Endothelial cell of umbilical vein (primary cell): Measurements from ENCODE around the gene RELL1. TPM values are rescaled to one million over a fixed set of nuclear protein-coding genes. Genes with fewer than 3 reads are reported as not detected.

Source experiments
- BruUV-seq: library from RNA; stranded (reverse); fragments of 400-500 nt; replicated peaks from 2 replicates; lab custom pipeline; 2021; lab: Mats Ljungman, UMichigan
- CTCF ChIA-PET: fragments of 300-600, 350-600 bp; sonication (Branson Sonifier 250); formaldehyde crosslinking; loops from one replicate; lab custom pipeline; 2021; ENCODE audit warnings: antibody characterized with exemption, inconsistent platforms; lab: Charles Lee
- POLR2A ChIA-PET: fragments of 300-600, 350-600 bp; sonication (Branson Sonifier 250); formaldehyde crosslinking; loops from one replicate; lab custom pipeline; 2021; ENCODE audit warnings: antibody characterized with exemption, inconsistent platforms; lab: Charles Lee
- DNase-seq: peaks from one replicate; pipeline ENCODE4 v3.0.0-alpha.2; 2011; ENCODE audit warnings: low read depth, low spot score
- FAIRE-seq: peaks from 2 replicates; lab custom pipeline; 2011; peaks lifted over from hg19 to GRCh38; lab: Jason Lieb, UNC
- H2AFZ ChIP-seq: 2 replicates; pipeline ENCODE4 v1.6.0; 2012; ENCODE audit warnings: low read depth, low read length, control low read depth, inconsistent platforms
- H3K27ac ChIP-seq: 2 replicates; pipeline ENCODE4 v1.5.1; 2011; ENCODE audit warnings: low read depth, mild to moderate bottlenecking, control low read depth, low read length, moderate library complexity; ENCODE audit not compliant: insufficient read depth
- H3K27me3 ChIP-seq, 2 experiments: 2 replicates each; pipeline versions ENCODE4 v1.6.0 to v1.6.1; 2011; ENCODE audit warnings: low read length in 2 of 2, mixed read lengths in 1 of 2; ENCODE audit not compliant: control insufficient read depth in 2 of 2, insufficient read depth in 2 of 2
- H3K36me3 ChIP-seq, 2 experiments: 2 replicates in 1 of 2; 3 replicates in 1 of 2; pipeline ENCODE4 v1.5.1; 2011; ENCODE audit warnings: low read length in 2 of 2, mild to moderate bottlenecking in 1 of 2, moderate library complexity in 1 of 2; ENCODE audit not compliant: control insufficient read depth in 2 of 2, insufficient read depth in 2 of 2; ENCODE audit errors: extremely low read depth in 1 of 2
- H3K4me1 ChIP-seq: 3 replicates; pipeline ENCODE4 v1.5.1; 2011; ENCODE audit warnings: mild to moderate bottlenecking, low read length; ENCODE audit not compliant: control insufficient read depth, insufficient read depth; ENCODE audit errors: extremely low read depth
- H3K4me2 ChIP-seq: 2 replicates; pipeline ENCODE4 v1.6.1; 2011; ENCODE audit warnings: low read length, control low read depth, mixed read lengths; ENCODE audit not compliant: insufficient read depth
- H3K4me3 ChIP-seq, 3 experiments: fragments of 200-600 bp in 1 of 3; sonication (generic), shearing (Covaris generic) in 1 of 3; replicated peaks in 1 of 3; 2 replicates each; pipeline ENCODE4 v1.5.1; 2011 to 2016; ENCODE audit warnings: control low read depth in 3 of 3, low read length in 3 of 3, mild to moderate bottlenecking in 2 of 3, inconsistent platforms in 1 of 3, low read depth in 1 of 3, moderate library complexity in 1 of 3; ENCODE audit not compliant: insufficient read depth in 1 of 3
- H3K79me2 ChIP-seq: 2 replicates; pipeline ENCODE4 v1.6.0; 2012; ENCODE audit warnings: low read length, inconsistent platforms; ENCODE audit not compliant: control insufficient read depth, insufficient read depth
- H3K9ac ChIP-seq: replicated peaks from 2 replicates; pipeline ENCODE3; 2011; ENCODE audit warnings: low read length, control low read depth; ENCODE audit not compliant: insufficient read depth; ENCODE audit errors: extremely low read depth
- H3K9me1 ChIP-seq: replicated peaks from 3 replicates; pipeline ENCODE4 v1.6.0; 2011; ENCODE audit warnings: mild to moderate bottlenecking, low read length; ENCODE audit not compliant: control insufficient read depth, insufficient read depth; ENCODE audit errors: extremely low read depth
- H3K9me3 ChIP-seq: replicated peaks from 2 replicates; pipeline ENCODE4 v1.5.1; 2012; ENCODE audit warnings: low read length, inconsistent platforms; ENCODE audit not compliant: control insufficient read depth, insufficient read depth
- H4K20me1 ChIP-seq: replicated peaks from 2 replicates; pipeline ENCODE3; 2011; ENCODE audit warnings: mild to moderate bottlenecking, low read length; ENCODE audit not compliant: control insufficient read depth, insufficient read depth; ENCODE audit errors: extremely low read depth
- EZH2 ChIP-seq: IDR thresholded peaks from 2 replicates; pipeline ENCODE4 v1.6.1; 2012; ENCODE audit warnings: borderline replicate concordance, low read depth, mild to moderate bottlenecking, moderate library complexity, low read length, inconsistent platforms; ENCODE audit not compliant: severe bottlenecking
- FOS ChIP-seq: IDR thresholded peaks from 2 replicates; pipeline ENCODE4 v1.6.1; 2011; ENCODE audit warnings: mild to moderate bottlenecking, low read length, moderate library complexity, borderline replicate concordance; ENCODE audit not compliant: insufficient read depth
- GATA2 ChIP-seq: IDR thresholded peaks from 2 replicates; pipeline ENCODE4 v1.7.0; 2011; ENCODE audit warnings: low read depth, mild to moderate bottlenecking, moderate library complexity, mixed read lengths, low read length; ENCODE audit not compliant: insufficient read length, insufficient read depth
- JUN ChIP-seq: IDR thresholded peaks from 2 replicates; pipeline ENCODE4 v1.6.1; 2011; ENCODE audit warnings: borderline replicate concordance, low read depth; ENCODE audit not compliant: insufficient read length, insufficient read depth
- MYC ChIP-seq: IDR thresholded peaks from one replicate; pipeline ENCODE4 v1.6.1; 2011; ENCODE audit warnings: mild to moderate bottlenecking, low read depth, low read length
- POLR2A ChIP-seq: IDR thresholded peaks from 2 replicates; pipeline ENCODE4 v1.6.1; 2012; ENCODE audit warnings: low read depth, mild to moderate bottlenecking, control low read depth, low read length
- POLR2AphosphoS5 ChIP-seq: IDR thresholded peaks from 2 replicates; pipeline ENCODE4 v1.6.1; 2012; ENCODE audit warnings: low read depth, mild to moderate bottlenecking, control low read depth, low read length, moderate library complexity; ENCODE audit not compliant: insufficient read depth
- dilution Hi-C: fragments of 300-500 bp; cut with MboI; formaldehyde crosslinking; loops from one replicate; pipeline ENCODE4 v1.15.0; 2019; ENCODE audit warnings: low sequenced_read_pairs; ENCODE audit not compliant: extremely low pct_ligation_motif_present
- intact Hi-C: fragments of 100-400 bp; cut with micrococcal nuclease; formaldehyde crosslinking; loops from one replicate; pipeline ENCODE4 v1.10.0; 2022
- polyA plus RNA-seq, 4 experiments: library from polyadenylated mRNA; depleted of rRNA in 3 of 4; stranded (reverse) in 3 of 4; unstranded in 1 of 4; fragments of >200 nt; gene quantifications; 2 replicates each; pipeline versions ENCODE4 v1.2.1 to v1.2.3, GENCODE V29; 2011 to 2012; ENCODE audit warnings: missing spikeins in 1 of 4
- total RNA-seq: library from RNA; stranded (reverse); gene quantifications from 2 replicates; pipeline ENCODE4 v1.2.3, GENCODE V29; 2021
- TF ChIP-seq, protein P1 (sequence below), 2 donors: IDR thresholded peaks; 1 replicate in 1 of 2; 2 replicates in 1 of 2; pipeline ENCODE4 v1.5.1; 2011; ENCODE audit warnings: low read length in 2 of 2, mild to moderate bottlenecking in 2 of 2, moderate library complexity in 2 of 2, control low read depth in 1 of 2, inconsistent platforms in 1 of 2, low read depth in 1 of 2; ENCODE audit not compliant: insufficient read depth in 1 of 2; ENCODE audit errors: extremely low read depth in 1 of 2
- TF ChIP-seq, protein P2 (sequence below): IDR thresholded peaks from 2 replicates; pipeline ENCODE4 v1.6.1; 2011; ENCODE audit not compliant: insufficient read depth, insufficient read length

Gene RELL1
- total and polyA plus RNA-seq, 2 donors (not counting 3 experiments of a cell fraction or from before 2014, with no cell fraction given) = 20.8 to 91.7 TPM

- no peak for FAIRE-seq
- Histone ChIP-seq H3K36me3 (no peaks in the 10 kb centered on the region), H3K79me2 (no peaks in the 10 kb centered on the region), H3K27me3 (peaks cover 10 to 11% of the 10 kb centered on the region in 2 experiments), H3K9ac (no peak overlapping the region), H3K9me1 (no peaks in the 10 kb centered on the region), H3K4me2 (no peak overlapping the region), H3K27ac (no peak overlapping the region), H3K4me3 (no peak overlapping the region), H4K20me1 (no peaks in the 10 kb centered on the region), H2AFZ (no peak overlapping the region), H3K9me3 (no peaks in the 10 kb centered on the region), H3K4me1 (no peaks in the 10 kb centered on the region)
- BruUV-seq = no TSS peak
- intact Hi-C loops (no loop called here), dilution Hi-C loops (no loop called here)
- no peak for DNase-seq
- POLR2A ChIA-PET = no interaction called here
- CTCF ChIA-PET = no interaction called here
- TF ChIP-seq EZH2 (no peak), FOS (no peak)
Observed at GRCh38 chr4:37697566-37697965, 11.4 kb upstream of the RELL1 start.

GRCh38 chr4:37693450-37694190 lies 7.4 kb upstream of the RELL1 start:
- Histone ChIP-seq H2AFZ (no peak overlapping the region), H3K9ac (no peak overlapping the region), H3K36me3 (no peaks in the 10 kb centered on the region), H3K79me2 (no peaks in the 10 kb centered on the region), H3K4me2 (no peak overlapping the region), H3K27me3 (no peaks in the 10 kb centered on the region), H3K9me3 (no peaks in the 10 kb centered on the region), H3K4me1 (no peaks in the 10 kb centered on the region), H3K27ac (no peak overlapping the region), H3K9me1 (no peaks in the 10 kb centered on the region), H4K20me1 (no peaks in the 10 kb centered on the region), H3K4me3 (no peak overlapping the region)
- no TSS peak for BruUV-seq
- DNase-seq = no peak
- no peak for FAIRE-seq
- POLR2A ChIA-PET = no interaction called here
- CTCF ChIA-PET = interaction anchor here (0.8 to 1.0 kb wide), 2 partner anchors 9 to 92 kb away, joined by 3 to 5 read pairs; no protein-coding TSS in a partner anchor
- intact Hi-C loops = no loop called here
- no peak for TF ChIP-seq JUN
- no peak for TF ChIP-seq EZH2
- TF ChIP-seq GATA2 = no peak
- no peak for TF ChIP-seq POLR2AphosphoS5
- TF ChIP-seq, protein P1, sequence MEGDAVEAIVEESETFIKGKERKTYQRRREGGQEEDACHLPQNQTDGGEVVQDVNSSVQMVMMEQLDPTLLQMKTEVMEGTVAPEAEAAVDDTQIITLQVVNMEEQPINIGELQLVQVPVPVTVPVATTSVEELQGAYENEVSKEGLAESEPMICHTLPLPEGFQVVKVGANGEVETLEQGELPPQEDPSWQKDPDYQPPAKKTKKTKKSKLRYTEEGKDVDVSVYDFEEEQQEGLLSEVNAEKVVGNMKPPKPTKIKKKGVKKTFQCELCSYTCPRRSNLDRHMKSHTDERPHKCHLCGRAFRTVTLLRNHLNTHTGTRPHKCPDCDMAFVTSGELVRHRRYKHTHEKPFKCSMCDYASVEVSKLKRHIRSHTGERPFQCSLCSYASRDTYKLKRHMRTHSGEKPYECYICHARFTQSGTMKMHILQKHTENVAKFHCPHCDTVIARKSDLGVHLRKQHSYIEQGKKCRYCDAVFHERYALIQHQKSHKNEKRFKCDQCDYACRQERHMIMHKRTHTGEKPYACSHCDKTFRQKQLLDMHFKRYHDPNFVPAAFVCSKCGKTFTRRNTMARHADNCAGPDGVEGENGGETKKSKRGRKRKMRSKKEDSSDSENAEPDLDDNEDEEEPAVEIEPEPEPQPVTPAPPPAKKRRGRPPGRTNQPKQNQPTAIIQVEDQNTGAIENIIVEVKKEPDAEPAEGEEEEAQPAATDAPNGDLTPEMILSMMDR (IDR thresholded peaks at IDR 0.05; ENCODE audit: extremely low read depth in 1 of 2, insufficient read depth in 1 of 2, low read depth in 1 of 2, low read length in 2 of 2) = no peak
- no peak for TF ChIP-seq POLR2A
- TF ChIP-seq MYC = no peak
- no peak for TF ChIP-seq FOS
- TF ChIP-seq, protein P2, sequence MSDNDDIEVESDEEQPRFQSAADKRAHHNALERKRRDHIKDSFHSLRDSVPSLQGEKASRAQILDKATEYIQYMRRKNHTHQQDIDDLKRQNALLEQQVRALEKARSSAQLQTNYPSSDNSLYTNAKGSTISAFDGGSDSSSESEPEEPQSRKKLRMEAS = no peak
- dilution Hi-C loops = no loop called here
